Neuron (in vitro differentiated cells): ENCODE measurements around the gene BUD13.
A peak's percentile ranks its signal among the peaks of the same experiment; 100 is the strongest.

Experiments used
- H2AFZ ChIP-seq: one replicate; pipeline ENCODE4 v1.6.1; 2013; ENCODE audit warnings: low read depth, mild to moderate bottlenecking, inconsistent platforms, low read length, moderate library complexity
- H3K27me3 ChIP-seq: one replicate; pipeline ENCODE4 v1.6.1; 2013; ENCODE audit warnings: low read length; ENCODE audit not compliant: insufficient read depth
- H3K36me3 ChIP-seq: one replicate; pipeline ENCODE4 v1.6.1; 2013; ENCODE audit warnings: low read length; ENCODE audit not compliant: insufficient read depth
- H3K4me1 ChIP-seq: one replicate; pipeline ENCODE4 v1.6.1; 2013; ENCODE audit warnings: low read length; ENCODE audit not compliant: insufficient read depth
- H3K4me3 ChIP-seq: 2 replicates; pipeline ENCODE4 v1.5.1; 2013; ENCODE audit warnings: mild to moderate bottlenecking, low read length, moderate library complexity
- H3K9me3 ChIP-seq: one replicate; pipeline ENCODE4 v1.6.1; 2013; ENCODE audit warnings: low read length

The BUD13 gene

GRCh38 chr11:116772443-116773202 lies at the start of gene BUD13:
Gene BUD13 (minus strand): TSS chr11:116772987. CDS start chr11:116772964, 23 bp downstream.
- Histone ChIP-seq H3K36me3 (peaks cover 27% of the 10 kb centered on the region), H3K27me3 (no peaks in the 10 kb centered on the region), H3K4me3 (peak within 1 kb of the TSS; percentile 87), H2AFZ (peak within 1 kb of the TSS; percentile 85), H3K9me3 (no peaks in the 10 kb centered on the region), H3K4me1 (peaks cover 22% of the 10 kb centered on the region)

GRCh38 chr11:116822575-116822974 lies 49.8 kb upstream of the BUD13 start:
- Histone ChIP-seq H3K4me3 (no peak overlapping the region), H3K9me3 (no peaks in the 10 kb centered on the region), H3K36me3 (no peaks in the 10 kb centered on the region)

DNA sequence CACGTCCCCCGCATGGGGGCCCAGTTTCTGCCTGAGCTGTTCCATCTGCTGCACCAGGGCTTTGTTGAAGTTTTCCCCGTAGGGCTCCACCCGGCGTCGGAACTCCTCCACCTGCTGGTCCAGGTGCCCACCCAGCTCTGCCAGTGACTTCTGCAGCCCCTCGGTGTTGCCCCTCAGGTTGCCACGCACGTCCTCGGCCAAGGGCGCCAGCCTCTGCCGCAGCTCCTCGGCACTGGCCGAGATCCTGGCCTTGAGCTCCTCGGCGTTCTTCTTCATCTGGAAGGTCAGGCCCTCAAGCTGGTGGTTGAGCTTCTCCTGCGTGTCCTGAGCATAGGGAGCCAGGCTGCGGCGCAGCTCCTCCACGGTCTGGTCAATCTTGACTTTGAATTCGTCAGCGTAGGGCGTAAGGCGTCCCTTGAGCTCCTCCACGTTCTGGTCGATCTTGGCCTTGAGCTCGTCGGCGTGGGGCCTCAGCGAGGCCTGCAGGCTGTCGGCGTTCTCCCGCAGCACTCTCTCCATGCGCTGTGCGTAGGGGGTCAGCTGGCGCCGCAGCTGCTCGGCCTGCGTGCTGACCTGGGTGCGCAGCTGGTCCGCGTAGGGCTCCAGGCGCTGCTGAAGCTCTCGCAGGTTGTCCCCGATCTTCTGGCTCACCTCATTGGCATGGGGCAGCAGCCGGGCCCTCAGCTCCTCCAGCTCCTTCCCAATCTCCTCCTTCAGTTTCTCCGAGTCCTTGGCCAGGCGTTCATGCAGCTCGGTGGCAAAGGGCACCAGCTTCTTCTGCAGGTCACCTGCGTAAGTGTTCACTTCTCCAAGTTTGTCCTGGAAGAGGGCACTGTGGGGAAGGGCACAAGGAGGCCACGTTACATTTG lies 48.5 kb upstream of the BUD13 start:
- no peaks in the 10 kb centered on the region for H3K4me1 ChIP-seq
- no peak overlapping the region for H2AFZ ChIP-seq
- no peak overlapping the region for H3K4me3 ChIP-seq
- H3K36me3 ChIP-seq: no peaks in the 10 kb centered on the region
- H3K27me3 ChIP-seq: peaks cover 6% of the 10 kb centered on the region
- H3K9me3 ChIP-seq: no peaks in the 10 kb centered on the region

More at GRCh38 chr11:116822575-116822974, 49.8 kb upstream of the BUD13 start:
- no peak overlapping the region for H2AFZ ChIP-seq
- peaks cover 8% of the 10 kb centered on the region for H3K27me3 ChIP-seq
- H3K4me1 ChIP-seq: no peaks in the 10 kb centered on the region

DNA sequence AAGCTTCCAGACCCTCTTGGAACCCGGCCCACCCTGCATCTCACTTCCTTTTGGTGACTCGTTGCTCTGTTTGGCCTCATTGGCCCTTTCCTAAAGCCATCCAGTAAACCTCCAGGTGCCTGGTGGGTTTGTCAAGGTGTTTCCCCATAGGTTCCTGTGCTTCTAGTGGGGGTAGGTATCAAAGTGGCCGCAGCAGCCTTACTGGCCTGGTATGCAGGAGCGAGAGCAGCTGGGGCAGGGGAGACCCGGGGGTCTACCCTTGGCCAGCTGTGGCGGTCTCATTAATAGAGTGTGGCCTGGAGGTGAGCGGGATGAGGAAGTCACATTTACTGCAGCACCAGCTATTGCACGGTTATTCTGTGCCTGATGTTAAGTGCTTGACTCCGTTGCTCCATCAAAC lies 46.3 kb upstream of the BUD13 start:
- Histone ChIP-seq H3K27me3 (peaks cover 6% of the 10 kb centered on the region), H3K4me1 (no peaks in the 10 kb centered on the region), H2AFZ (no peak overlapping the region), H3K4me3 (no peak overlapping the region), H3K36me3 (no peaks in the 10 kb centered on the region), H3K9me3 (no peaks in the 10 kb centered on the region)

GRCh38 chr11:116814502-116814901 lies 41.7 kb upstream of the BUD13 start:
- no peaks in the 10 kb centered on the region for H3K4me1 ChIP-seq
- H3K9me3 ChIP-seq: no peaks in the 10 kb centered on the region
- no peaks in the 10 kb centered on the region for H3K36me3 ChIP-seq
- H2AFZ ChIP-seq: no peak overlapping the region
- no peaks in the 10 kb centered on the region for H3K27me3 ChIP-seq
- no peak overlapping the region for H3K4me3 ChIP-seq

GRCh38 chr11:116813781-116814471 lies 41.1 kb upstream of the BUD13 start:
- Histone ChIP-seq H3K36me3 (no peaks in the 10 kb centered on the region), H3K27me3 (no peaks in the 10 kb centered on the region), H3K9me3 (no peaks in the 10 kb centered on the region), H2AFZ (no peak overlapping the region), H3K4me1 (no peaks in the 10 kb centered on the region), H3K4me3 (no peak overlapping the region)

DNA sequence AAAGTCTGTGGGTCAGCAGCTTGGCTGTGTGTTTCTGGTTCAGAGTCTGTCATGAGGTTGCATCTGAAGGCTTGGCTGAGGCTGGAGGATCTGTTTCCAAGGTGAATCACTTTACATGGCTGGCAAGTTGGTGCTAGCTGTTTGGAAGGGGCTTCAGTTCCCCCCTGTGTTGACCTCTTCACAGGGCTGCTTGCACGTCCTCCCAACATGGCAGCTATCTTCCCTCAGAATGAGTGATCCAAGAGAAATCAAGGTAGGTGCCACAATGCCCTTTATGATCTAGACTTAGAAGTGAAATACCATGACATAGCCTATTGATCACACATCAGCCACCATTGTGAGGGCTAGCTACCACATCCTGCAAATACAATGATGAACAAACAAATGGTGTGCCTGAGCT lies 40.4 kb upstream of the BUD13 start:
- H2AFZ ChIP-seq: no peak overlapping the region
- no peaks in the 10 kb centered on the region for H3K4me1 ChIP-seq
- H3K9me3 ChIP-seq: no peaks in the 10 kb centered on the region
- no peak overlapping the region for H3K4me3 ChIP-seq
- H3K27me3 ChIP-seq: no peaks in the 10 kb centered on the region
- H3K36me3 ChIP-seq: no peaks in the 10 kb centered on the region

DNA sequence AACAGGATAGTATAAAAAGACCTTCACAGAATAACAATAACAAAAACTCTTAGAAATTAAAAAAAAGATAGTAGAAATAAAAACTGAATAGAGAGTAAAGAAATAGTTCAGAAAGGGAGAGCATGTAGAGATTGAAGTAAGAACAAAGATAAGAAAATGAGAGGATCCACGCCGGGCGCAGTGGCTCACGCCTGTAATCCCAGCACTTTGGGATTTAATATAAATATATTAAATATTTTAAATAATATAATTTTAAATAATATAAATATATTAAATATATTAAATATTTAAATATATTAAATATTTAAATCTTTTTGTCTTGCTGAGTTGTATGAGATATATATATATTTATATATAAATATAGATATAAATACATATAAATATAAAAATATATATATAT lies 39.3 kb upstream of the BUD13 start:
- Histone ChIP-seq H2AFZ (no peak overlapping the region), H3K4me3 (no peak overlapping the region), H3K9me3 (no peaks in the 10 kb centered on the region), H3K27me3 (no peaks in the 10 kb centered on the region), H3K36me3 (no peaks in the 10 kb centered on the region), H3K4me1 (no peaks in the 10 kb centered on the region)

DNA sequence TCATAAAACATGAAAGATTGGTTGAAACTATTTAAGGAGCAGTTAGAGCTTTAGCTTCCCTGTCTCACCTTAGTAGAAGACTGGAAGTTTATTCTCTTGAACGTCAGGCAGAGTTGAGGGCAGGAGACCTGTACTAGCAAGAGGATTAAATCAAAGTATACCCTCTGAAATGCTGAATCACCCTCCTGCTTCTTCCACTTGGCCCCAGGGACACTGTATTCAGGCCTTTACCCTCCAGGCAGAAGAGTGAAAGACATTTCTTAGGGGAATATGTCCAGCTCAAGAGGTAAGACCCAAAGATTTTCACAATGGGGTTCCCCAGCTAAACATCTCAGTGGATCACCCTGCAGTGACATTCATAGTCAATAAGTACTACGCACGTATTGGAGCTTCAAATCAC lies 38.4 kb upstream of the BUD13 start:
- Histone ChIP-seq H3K4me1 (no peaks in the 10 kb centered on the region), H3K36me3 (no peaks in the 10 kb centered on the region), H3K9me3 (no peaks in the 10 kb centered on the region), H3K4me3 (no peak overlapping the region), H3K27me3 (no peaks in the 10 kb centered on the region), H2AFZ (no peak overlapping the region)

DNA sequence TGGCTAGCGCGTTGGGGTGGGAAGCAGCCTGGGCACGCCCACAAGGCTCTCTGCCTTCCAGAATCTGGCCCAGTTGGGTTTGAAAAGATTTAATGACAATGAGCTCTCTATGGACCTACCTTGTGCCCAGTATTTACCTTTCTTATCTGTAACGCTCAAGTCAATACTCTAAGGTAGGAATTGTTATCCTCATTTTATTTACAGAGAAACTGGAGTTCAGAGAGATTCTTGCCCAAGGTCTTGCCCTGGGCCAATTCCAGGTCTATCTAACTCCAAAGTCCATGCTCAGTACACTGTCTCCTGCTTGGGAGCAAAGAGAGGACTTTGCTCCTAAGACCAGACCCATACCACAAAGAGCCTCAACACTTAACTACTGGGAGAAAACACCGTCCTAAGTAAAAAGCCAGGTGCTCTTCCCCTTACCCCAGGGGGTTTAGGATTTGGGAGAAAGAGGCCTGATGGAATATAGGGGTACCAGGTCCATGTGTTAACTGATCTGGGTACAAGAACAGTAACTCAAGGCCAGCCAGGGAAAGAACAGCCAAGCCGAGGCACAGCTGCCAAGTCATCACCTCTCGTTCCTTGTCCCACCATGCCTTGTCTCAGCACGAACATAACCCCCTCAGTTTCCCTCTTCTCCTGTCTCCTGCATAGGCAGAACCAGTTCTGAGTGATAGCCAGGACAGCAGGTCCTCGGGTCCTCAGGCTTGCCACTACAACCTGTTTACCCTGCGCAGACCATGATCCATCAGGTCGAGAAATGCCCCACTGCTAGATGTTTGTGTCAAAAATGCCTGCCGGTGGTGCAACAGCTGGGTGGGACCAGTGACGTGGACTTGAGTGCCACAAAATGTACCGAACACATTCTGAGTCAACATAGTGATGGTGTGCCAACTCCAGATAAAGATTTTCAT lies 35.7 kb upstream of the BUD13 start:
- no peaks in the 10 kb centered on the region for H3K36me3 ChIP-seq
- no peaks in the 10 kb centered on the region for H3K4me1 ChIP-seq
- no peaks in the 10 kb centered on the region for H3K27me3 ChIP-seq
- H2AFZ ChIP-seq: no peak overlapping the region
- H3K9me3 ChIP-seq: no peaks in the 10 kb centered on the region
- H3K4me3 ChIP-seq: no peak overlapping the region

DNA sequence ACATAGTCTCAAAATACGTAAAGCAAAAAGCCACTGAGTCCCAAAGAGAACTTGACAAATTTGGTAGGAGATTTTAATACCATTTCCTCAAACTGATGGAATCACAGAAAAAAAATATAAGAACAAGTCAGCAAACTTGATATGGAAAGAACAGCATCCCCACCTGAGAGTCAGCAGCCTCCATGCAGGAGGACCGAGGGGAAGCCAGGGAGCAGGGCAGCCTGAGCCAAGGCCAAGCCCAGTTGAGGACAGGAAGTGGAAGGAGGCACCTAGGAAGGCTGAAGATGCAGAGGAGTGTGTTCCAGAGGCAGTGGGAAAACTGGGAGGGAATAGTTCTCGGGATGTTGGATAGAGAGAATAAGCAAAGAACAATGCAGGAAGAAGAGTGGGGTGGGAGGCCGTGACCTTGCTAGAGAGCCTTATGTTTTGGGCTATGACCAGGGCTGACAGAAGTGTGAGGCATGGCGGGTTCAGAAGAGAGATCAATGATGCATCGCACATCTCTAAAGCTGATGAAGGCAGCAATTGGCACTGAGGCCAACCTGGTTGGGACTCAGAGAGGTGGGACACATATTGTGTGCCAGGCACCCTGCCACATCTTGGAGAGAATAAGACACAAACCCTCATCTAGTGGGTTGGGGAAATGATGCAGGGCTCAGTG lies 34.9 kb upstream of the BUD13 start:
- Histone ChIP-seq H2AFZ (no peak overlapping the region), H3K9me3 (no peaks in the 10 kb centered on the region), H3K36me3 (no peaks in the 10 kb centered on the region), H3K4me3 (no peak overlapping the region), H3K27me3 (no peaks in the 10 kb centered on the region), H3K4me1 (no peaks in the 10 kb centered on the region)

DNA sequence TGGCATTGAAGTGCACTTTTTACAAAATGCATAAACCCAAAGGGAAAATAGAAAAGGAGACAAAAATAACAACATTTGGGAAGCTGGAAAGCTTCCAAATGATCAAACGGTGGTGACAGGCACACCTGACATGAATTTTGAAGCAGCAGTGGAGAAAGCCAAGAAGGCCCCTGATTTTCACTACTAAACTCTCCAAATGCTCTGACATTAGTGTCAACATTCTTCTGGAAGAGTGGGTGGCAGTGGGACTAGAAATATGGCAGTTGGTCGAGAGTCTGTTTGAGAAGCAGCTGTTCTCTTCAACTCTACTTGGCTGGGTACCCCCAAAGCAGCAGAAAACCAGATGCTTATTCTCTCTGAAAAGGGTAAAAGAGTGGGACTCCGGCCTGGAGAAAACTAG lies 31.2 kb upstream of the BUD13 start:
- no peaks in the 10 kb centered on the region for H3K27me3 ChIP-seq
- H2AFZ ChIP-seq: no peak overlapping the region
- H3K4me3 ChIP-seq: no peak overlapping the region
- no peaks in the 10 kb centered on the region for H3K9me3 ChIP-seq
- no peaks in the 10 kb centered on the region for H3K4me1 ChIP-seq
- no peaks in the 10 kb centered on the region for H3K36me3 ChIP-seq
